Thyroid gland (tissue), 4 donors: Measurements from ENCODE around the gene MUC20. TPM values are rescaled to one million over a fixed set of nuclear protein-coding genes. Genes with fewer than 3 reads are reported as not detected.
A peak's percentile ranks its signal among the peaks of the same experiment; 100 is the strongest.

Experiments used
- DNase-seq, 2 donors: peaks; one replicate each; pipeline ENCODE4 v3.0.0-alpha.2; 2019
- H3K27ac ChIP-seq, 3 donors: fragments of 200-600 bp; sonication (generic); 1 replicate in 2 of 3; 2 replicates in 1 of 3; pipeline ENCODE4 v1.5.1; 2016 to 2019; ENCODE audit warnings: mild to moderate bottlenecking in 1 of 3, moderate library complexity in 1 of 3
- H3K27me3 ChIP-seq: fragments of 200-600 bp; sonication (generic); one replicate; pipeline ENCODE4 v1.5.1; 2019
- H3K36me3 ChIP-seq, 2 donors: fragments of 200-600 bp; sonication (generic); one replicate each; pipeline ENCODE4 v1.5.1; 2016 to 2019
- H3K4me1 ChIP-seq, 2 donors: fragments of 200-600 bp; sonication (generic); one replicate each; pipeline ENCODE4 v1.5.1; 2017 to 2019
- H3K4me3 ChIP-seq, 3 donors: fragments of 200-600 bp; sonication (generic); replicated peaks in 1 of 3; 1 replicate in 2 of 3; 2 replicates in 1 of 3; pipeline ENCODE4 v1.5.1; 2016; ENCODE audit warnings: mild to moderate bottlenecking in 1 of 3
- H3K9me3 ChIP-seq: fragments of 200-600 bp; sonication (generic); one replicate; pipeline ENCODE4 v1.5.1; 2017
- CTCF ChIP-seq, 6 experiments: fragments of 200-600 bp in 3 of 6; fragments of 450-650 bp in 3 of 6; sonication (generic) in 3 of 6; IDR thresholded peaks; one replicate each; pipeline ENCODE4 v1.5.1; 2016 to 2019; ENCODE audit warnings: antibody characterized with exemption in 6 of 6, mild to moderate bottlenecking in 2 of 6, inconsistent platforms in 1 of 6, moderate library complexity in 1 of 6
- POLR2A ChIP-seq, 2 donors: fragments of 450-650 bp; IDR thresholded peaks; one replicate each; pipeline ENCODE4 v1.6.1; 2017; ENCODE audit warnings: antibody characterized with exemption in 2 of 2, mild to moderate bottlenecking in 2 of 2, moderate library complexity in 1 of 2
- WGBS, 2 donors: methylation state at CpG; one replicate each; pipeline ENCODE4 v1.1.5; 2017; 5-methylcytosine and 5-hydroxymethylcytosine counted together
- intact Hi-C: fragments of 100-400 bp; cut with DNase I; formaldehyde crosslinking; loops from one replicate; pipeline ENCODE4 v1.15.1; 2023
- total RNA-seq, 4 donors: library from RNA; depleted of rRNA; stranded (reverse); fragments of >200 nt; gene quantifications; one replicate each; pipeline ENCODE4 v1.2.3, GENCODE V29; 2016

MUC20 gene
- total RNA-seq, 4 donors from 2014 or later = 3.9 to 18.4 (median 13.9) TPM

GRCh38 chr3:195697582-195698324, 23.0 kb upstream of the MUC20 start:
- Histone ChIP-seq H3K4me3 (no peak overlapping the region), H3K36me3 (peaks cover 0 to 14% of the 10 kb centered on the region in 2 donors), H3K27me3 (no peaks in the 10 kb centered on the region), H3K9me3 (no peaks in the 10 kb centered on the region), H3K4me1 (no peaks in the 10 kb centered on the region), H3K27ac (peak overlapping the region in 1 of 3 donors; percentile 2)
- WGBS, 2 donors = 62 to 65% methylated on average over 11 of the region's 11 CpGs
- TF ChIP-seq POLR2A (IDR thresholded peaks at IDR 0.05) (no peak), CTCF (IDR thresholded peaks at IDR 0.05) (no peak)
- intact Hi-C loops = no loop called here
- DNase-seq = no peak

GRCh38 chr3:195698325-195698646, 22.5 kb upstream of the MUC20 start:
- 88 to 90% methylated on average over 4 of the region's 4 CpGs for WGBS, 2 donors
- Histone ChIP-seq H3K9me3 (no peaks in the 10 kb centered on the region), H3K36me3 (peaks cover 0 to 14% of the 10 kb centered on the region in 2 donors)

GRCh38 chr3:195698647-195699387, 22.0 kb upstream of the MUC20 start:
- Histone ChIP-seq H3K27ac (no peak overlapping the region), H3K27me3 (no peaks in the 10 kb centered on the region), H3K4me1 (no peaks in the 10 kb centered on the region), H3K9me3 (no peaks in the 10 kb centered on the region), H3K4me3 (no peak overlapping the region), H3K36me3 (peaks cover 0 to 11% of the 10 kb centered on the region in 2 donors)
- TF ChIP-seq CTCF (IDR thresholded peaks at IDR 0.05) (no peak), POLR2A (IDR thresholded peaks at IDR 0.05) (no peak)
- intact Hi-C loops = no loop called here
- DNase-seq = no peak
- WGBS, 2 donors = 73 to 75% methylated on average over 5 of the region's 5 CpGs

More at GRCh38 chr3:195698325-195698646, 22.5 kb upstream of the MUC20 start:
- Histone ChIP-seq H3K4me1 (no peaks in the 10 kb centered on the region), H3K27me3 (no peaks in the 10 kb centered on the region), H3K4me3 (no peak overlapping the region), H3K27ac (no peak overlapping the region)
- intact Hi-C loops = no loop called here
- TF ChIP-seq CTCF (IDR thresholded peaks at IDR 0.05) = no peak
- no peak for TF ChIP-seq POLR2A (IDR thresholded peaks at IDR 0.05)
- DNase-seq = no peak

GRCh38 chr3:195699388-195699771, 21.4 kb upstream of the MUC20 start:
- no peak for DNase-seq
- Histone ChIP-seq H3K27me3 (no peaks in the 10 kb centered on the region), H3K36me3 (peaks cover 0 to 11% of the 10 kb centered on the region in 2 donors), H3K27ac (no peak overlapping the region), H3K4me1 (no peaks in the 10 kb centered on the region), H3K9me3 (no peaks in the 10 kb centered on the region), H3K4me3 (no peak overlapping the region)
- 91 to 93% methylated on average over 2 of the region's 2 CpGs for WGBS, 2 donors
- no peak for TF ChIP-seq CTCF (IDR thresholded peaks at IDR 0.05)
- TF ChIP-seq POLR2A (IDR thresholded peaks at IDR 0.05) = no peak
- intact Hi-C loops = no loop called here

- intact Hi-C loops = no loop called here
- Histone ChIP-seq H3K4me1 (no peaks in the 10 kb centered on the region), H3K27me3 (no peaks in the 10 kb centered on the region), H3K9me3 (no peaks in the 10 kb centered on the region), H3K4me3 (no peak overlapping the region), H3K27ac (no peak overlapping the region), H3K36me3 (peaks cover 0 to 9% of the 10 kb centered on the region in 2 donors)
- WGBS, 2 donors = 65 to 80% methylated on average over 6 of the region's 6 CpGs
- DNase-seq = no peak
- TF ChIP-seq CTCF (IDR thresholded peaks at IDR 0.05) (no peak), POLR2A (IDR thresholded peaks at IDR 0.05) (no peak)
These were observed 20.9 kb upstream of the MUC20 start for GRCh38 chr3:195699860-195700259.
